GF-D8 (cell line): ENCODE results near the gene TET3.

Source experiments
- DNase-seq: peaks from one replicate; lab custom pipeline; 2025; lab: John Stamatoyannopoulos, UW

Gene TET3

GRCh38 chr2:73964223-73964622 is 20.5 kb upstream of the TET3 start:
- DNase-seq: no peak

- no peak for DNase-seq
These were observed 19.7 kb upstream of the TET3 start for GRCh38 chr2:73965053-73965452.

DNA sequence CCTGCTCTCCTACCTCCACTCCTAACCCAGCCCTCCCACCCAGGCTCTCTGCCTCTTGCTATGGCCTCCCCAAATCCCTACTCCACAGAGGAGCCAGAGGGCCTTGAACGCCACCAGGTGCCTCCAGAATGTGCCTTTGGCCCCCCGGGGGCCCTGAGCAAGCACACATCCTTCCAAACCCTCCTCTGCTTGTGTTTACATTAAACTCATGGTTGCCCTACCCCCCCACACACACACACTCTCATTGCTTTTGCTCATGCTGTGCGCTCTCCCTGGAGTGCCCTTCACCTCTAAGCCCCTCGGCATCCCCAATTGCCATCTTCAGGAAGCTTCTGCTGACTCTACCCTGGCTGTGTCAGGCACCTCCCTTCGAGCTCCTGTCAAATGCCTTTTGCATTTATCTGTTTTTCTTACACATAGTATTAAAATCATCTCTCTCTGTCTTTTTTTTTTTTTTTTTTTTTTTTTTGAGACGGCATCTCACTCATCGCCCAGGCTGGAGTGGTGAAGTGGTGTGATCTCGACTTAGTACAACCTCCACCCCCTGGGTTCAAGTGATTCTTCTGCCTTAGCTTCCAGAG is 16.3 kb upstream of the TET3 start:
- DNase-seq: no peak

- peak; percentile 32 for DNase-seq
These were observed 15.4 kb upstream of the TET3 start for GRCh38 chr2:73969356-73969755.

- no peak for DNase-seq
These were observed 14.4 kb upstream of the TET3 start for GRCh38 chr2:73970141-73970803.

DNA sequence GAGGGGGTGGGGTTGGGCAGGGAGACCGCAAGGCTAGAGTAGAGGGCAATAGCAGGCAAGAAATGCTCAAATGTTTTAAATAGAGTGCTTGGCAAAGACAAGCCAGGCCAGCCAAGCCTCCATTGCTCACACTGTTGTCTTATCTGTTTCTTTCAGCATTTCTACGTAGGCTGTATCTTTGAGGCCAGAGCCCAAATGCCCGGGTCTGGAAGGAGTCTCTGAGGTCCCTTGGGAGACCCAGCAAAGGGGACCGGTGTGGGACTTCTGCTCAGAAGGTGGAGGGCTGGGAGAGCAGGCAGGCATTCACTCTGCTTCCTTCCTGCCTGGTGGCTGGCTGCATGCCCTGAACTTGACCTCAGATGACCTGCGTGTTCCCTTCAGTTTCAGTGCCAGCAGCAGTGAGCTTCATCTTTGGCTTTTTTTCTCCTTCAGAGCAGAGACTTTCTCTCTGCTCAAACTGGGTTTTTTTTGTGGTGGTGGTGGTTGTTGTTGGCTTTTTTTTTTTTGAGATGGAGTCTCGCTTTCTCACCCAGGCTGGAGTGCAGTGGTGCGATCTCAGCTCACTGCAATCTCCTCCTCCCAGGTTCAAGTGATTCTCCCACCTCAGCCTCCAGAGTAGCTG is 13.7 kb upstream of the TET3 start:
- DNase-seq: peak; percentile 90

GRCh38 chr2:73971722-73972121 is 13.0 kb upstream of the TET3 start:
- no peak for DNase-seq

DNA sequence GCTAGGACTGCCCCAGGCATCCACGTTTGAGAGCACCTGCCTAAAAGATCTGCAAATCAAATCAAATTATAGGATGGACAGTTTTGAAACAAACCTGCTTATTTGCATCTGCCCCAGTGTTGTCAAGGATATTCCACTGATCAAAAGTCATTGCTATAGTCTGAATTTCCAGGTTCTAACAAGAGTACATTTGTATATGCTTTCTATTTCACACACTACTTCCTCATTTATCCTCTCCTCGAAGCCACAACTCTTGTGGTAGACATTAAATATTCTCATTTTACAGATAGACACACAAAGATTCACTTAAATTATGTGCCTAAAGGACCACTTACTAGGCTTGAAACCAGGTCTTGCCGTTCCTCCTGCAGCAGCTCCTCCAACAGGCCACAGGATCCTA is 11.9 kb upstream of the TET3 start:
- peak; percentile 27 for DNase-seq

GRCh38 chr2:73975731-73976130 is 9.0 kb upstream of the TET3 start:
- peak; percentile 27 for DNase-seq

DNA sequence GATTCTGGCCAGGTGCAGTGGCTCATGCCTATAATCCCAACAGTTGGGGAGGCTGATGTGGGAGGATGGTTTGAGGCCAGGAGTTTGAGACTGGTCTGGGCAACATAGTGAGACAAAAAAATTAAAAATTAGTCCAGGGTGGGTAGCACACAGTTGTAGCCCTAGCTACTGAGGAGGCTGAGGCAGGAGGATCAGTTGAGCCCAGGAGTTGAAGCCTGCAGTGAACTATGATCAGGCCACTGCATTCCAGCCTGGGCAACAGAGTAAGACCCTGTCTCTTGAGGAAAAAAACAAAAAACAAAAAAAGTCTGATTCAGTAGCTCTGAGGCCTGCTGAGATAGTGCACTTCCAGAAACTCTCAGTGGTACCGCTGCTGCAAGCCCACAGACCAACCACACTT is 7.9 kb upstream of the TET3 start:
- DNase-seq: no peak

DNA sequence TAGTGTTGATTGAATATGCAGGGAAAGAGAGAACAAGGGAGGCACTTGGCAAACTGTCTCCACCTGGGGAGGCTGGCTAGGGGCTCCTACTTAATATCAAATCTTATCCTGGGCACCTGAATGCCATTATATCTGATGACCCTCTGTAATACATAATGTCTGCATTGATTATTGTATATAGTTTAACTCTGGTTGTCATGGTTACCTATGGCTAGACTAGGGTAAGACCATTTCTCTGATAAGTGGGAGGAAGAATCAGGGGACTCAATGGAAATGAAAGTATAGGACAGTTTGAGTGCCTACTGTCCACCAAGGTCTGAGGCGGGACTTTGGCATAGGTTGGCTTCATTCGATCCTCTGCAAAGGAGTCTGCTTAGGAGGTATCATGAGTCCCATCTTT is 7.2 kb upstream of the TET3 start:
- DNase-seq: no peak

GRCh38 chr2:73979021-73979420 is 5.7 kb upstream of the TET3 start:
- peak; percentile 18 for DNase-seq

- no peak for DNase-seq
These were observed 5.0 kb upstream of the TET3 start for GRCh38 chr2:73979686-73980085.

GRCh38 chr2:73980566-73980965 is 4.1 kb upstream of the TET3 start:
- no peak for DNase-seq

- no peak for DNase-seq
These were observed 3.4 kb upstream of the TET3 start for GRCh38 chr2:73981081-73982001.

DNA sequence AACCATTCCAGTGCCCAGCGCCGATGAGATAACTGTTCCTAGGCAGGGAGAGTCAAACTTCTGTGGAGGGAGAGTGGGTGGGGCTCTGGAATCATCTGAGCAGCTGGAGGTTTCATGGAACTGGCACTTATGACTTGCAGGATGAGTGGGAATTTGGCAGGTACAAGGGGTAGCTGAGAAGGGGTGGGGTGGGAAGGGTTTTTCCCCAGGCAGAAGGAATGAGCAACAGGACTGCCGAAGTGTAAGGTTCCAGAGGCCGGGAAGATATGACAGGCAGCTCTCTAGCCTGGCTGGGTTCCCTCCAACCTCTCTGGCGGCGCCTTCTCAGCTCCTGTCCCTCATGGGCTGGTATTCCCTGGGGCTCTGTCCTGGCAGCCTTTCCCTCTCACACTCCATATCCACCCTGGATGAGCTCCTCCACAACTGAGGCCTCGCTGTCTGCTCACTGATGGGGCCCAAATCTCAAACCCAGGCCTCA is 2.5 kb upstream of the TET3 start:
- DNase-seq: no peak

DNA sequence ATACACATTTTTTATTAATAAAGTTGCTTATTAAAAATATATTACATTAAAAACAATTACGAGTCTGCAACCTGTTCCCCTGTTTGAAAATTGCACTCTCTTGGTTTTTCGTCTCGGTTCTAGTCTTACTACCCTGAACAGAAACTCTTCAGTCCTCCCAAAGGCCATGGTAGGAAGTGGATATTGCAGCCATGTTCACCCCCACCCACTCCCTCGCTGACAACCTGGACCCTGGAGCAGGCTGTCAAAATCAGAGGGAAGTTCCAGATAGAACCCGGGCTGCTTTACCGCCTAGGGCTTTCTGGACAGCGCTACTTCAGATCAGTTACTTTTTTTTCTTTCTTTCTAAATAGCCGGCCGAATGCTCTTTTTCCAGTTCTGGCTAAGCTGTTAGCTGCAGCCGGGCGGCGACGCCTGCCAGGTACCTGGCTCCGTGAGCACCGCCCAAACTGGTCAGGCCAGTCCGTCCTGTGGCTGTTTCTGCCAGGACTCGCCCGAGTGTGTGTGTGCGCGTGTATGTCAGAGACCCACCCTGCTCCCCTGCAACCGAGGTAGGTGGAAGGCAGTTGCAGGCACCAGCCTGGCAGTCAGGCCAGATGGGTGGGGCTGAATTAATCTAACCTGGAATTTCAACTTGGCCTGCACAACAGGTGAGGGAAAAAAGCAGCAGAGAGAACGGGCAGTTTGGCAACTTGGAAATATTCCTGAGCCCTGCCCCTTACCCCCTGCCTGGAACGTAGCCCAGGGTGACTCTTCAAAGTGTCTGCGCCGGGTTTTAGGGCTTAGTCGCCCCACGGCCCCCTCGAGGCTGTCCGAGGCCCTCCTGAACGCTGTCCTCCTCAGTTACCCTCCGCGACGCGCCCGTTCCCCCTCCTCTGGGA is 1.1 kb upstream of the TET3 start:
- DNase-seq: no peak

DNA sequence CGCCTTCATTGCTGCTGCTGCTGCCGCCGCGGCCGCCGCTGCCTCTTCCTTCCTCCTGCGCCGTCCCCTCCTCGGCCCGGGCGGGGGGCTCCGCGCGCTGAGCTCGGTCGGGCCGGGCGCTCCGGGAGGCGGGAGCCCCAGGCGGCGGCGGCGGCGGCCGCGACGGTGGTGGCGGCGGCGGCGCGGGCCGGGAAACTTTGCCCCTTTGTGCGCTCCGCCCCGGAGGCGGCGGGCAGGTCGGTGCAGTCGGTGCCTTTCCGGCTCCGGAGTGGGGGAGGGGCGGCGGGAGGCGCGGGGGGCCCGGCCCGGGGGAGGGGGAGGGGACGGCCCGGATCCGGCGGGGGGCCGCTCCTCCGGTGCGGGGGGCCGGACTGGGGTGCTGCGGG is 205 bp downstream of the TET3 start:
- DNase-seq: no peak

DNA sequence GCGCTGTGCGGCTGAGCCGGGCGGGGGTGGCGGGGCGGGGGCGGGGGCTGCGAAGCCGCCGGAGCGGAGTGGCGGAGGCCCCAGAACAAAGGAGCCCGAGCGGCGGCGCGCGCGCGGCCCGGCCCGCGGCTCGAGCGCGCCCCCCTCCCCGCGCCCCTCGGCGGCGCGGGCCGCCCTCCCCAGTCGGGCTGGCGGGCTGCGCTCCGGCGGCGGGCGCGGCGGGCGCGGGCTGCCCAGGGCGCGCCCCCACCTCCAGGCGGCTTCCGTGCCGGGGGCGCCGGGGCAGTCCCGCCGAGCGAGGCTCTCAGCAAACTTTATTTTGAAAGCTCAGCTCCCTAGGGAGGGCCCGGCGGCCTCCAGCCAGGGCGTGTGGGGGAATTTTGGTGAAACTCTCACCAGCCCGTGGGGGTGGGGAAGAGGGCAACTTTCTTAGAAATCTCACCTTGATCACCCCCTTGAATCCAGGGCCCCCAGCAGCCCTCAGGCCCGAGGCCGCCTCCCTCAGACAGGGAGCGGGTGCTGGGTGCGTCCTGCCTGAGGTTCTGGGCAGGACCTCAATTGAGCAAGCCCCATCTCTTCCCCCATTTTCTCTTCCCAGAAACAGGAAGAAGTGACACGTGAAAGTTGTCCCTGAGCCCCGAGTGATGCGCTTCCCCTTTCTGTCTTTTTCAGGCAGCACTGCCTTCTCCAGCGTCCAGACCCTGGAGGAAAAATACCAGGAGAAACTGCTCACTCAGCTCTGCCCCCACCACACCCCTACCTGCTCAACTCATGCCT is 786 bp downstream of the TET3 start:
- DNase-seq: peak; percentile 88

- no peak for DNase-seq
These were observed 1.5 kb downstream of the TET3 start for GRCh38 chr2:73986085-73986681.
